ENCODE data around the gene CNTN4.

DNA sequence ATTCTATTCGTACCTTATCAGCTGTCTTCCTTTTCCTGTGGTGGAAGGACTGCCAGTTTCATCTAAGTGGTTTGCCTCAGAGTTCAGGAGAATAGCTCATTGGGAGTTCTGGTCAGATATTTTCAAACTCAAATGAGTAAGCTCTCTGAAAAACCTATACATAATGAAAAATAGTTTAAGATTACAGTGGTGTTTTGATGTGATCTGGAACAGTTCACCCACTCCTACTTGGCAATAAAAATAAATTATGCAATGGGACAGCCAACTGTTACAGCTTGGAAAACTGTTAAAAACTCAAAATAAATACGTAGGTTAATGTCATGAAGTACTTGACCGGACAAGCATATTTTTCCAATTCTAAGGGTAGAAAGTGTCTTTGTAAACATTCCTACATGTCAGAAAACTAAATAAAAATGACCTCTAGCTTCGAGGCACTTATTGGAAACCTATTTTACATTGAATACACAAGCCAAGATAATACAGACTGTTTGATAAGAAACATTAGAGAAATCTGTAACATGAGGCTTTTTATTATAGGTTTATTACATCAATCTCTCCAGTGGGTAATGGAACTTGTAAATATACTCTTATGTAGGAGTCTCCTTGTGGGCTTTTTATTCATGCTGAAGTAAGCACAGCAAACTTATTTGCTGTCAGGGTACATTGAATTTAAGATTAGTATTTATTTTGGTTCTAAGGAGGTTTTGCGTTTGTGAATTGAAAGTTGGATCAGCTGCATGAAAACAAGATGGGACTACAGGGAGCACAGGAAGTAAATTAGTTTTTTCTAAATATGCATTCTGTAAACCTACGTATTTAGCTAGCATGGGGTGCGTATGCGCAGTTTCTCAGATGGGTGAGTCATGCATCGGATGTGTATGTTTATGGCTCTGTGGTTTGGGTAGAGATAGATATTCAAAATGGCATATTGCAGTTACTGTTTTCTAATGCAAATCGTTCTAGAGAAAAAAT is 558.4 kb downstream of the CNTN4 start:
- TF ChIP-seq, protein P1, sequence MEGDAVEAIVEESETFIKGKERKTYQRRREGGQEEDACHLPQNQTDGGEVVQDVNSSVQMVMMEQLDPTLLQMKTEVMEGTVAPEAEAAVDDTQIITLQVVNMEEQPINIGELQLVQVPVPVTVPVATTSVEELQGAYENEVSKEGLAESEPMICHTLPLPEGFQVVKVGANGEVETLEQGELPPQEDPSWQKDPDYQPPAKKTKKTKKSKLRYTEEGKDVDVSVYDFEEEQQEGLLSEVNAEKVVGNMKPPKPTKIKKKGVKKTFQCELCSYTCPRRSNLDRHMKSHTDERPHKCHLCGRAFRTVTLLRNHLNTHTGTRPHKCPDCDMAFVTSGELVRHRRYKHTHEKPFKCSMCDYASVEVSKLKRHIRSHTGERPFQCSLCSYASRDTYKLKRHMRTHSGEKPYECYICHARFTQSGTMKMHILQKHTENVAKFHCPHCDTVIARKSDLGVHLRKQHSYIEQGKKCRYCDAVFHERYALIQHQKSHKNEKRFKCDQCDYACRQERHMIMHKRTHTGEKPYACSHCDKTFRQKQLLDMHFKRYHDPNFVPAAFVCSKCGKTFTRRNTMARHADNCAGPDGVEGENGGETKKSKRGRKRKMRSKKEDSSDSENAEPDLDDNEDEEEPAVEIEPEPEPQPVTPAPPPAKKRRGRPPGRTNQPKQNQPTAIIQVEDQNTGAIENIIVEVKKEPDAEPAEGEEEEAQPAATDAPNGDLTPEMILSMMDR (IDR thresholded peaks at IDR 0.05), result no peak
- TF ChIP-seq POLR2AphosphoS5 (IDR thresholded peaks at IDR 0.05) (no peak), POLR2A (IDR thresholded peaks at IDR 0.05) (no peak)

All from breast epithelium (tissue), 3 donors.